Muscle of back (tissue), 11 donors: ENCODE data around the gene PTDSS2. TPM values are rescaled to one million over a fixed set of nuclear protein-coding genes. Genes with fewer than 3 reads are reported as not detected.

Source experiments
- DNase-seq, 3 donors: peaks; one replicate each; pipeline versions ENCODE4 v3.0.0 to v3.0.0-alpha.2; 2013
- polyA plus RNA-seq, 10 donors: library from polyadenylated mRNA; unstranded; fragments of 120-200 nt; gene quantifications; one replicate each; pipeline ENCODE4 v1.2.1, GENCODE V29; 2013; ENCODE audit not compliant: insufficient read length in 10 of 10

Gene PTDSS2
- polyA plus RNA-seq, 10 donors = 23.4 to 31.7 (median 28.1) TPM

DNA sequence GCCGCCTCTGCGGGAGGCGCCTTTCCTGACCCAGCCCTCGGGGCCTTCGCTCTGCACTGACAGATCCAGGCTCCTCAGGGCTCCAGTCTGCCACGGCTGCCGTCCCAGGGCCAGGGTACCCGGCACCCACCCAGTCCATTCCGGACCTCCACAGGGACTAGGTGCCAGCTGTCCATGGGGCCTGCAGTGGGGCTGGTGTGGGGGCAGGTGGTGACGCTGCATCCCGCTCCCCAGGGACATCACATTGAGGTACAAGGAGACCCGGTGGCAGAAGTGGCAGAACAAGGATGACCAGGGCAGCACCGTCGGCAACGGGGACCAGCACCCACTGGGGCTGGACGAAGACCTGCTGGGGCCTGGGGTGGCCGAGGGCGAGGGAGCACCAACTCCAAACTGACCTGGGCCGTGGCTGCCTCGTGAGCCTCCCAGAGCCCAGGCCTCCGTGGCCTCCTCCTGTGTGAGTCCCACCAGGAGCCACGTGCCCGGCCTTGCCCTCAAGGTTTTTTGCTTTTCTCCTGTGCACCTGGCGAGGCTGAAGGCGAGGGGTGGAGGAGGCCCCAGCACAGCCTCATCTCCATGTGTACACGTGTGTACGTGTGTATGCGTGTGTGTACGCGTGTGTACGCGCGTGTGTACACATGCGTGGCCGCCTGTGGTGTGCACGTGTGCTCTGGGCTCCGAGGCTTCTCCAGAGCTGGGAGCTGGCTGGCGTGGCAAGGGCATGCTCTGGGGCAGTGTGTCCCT is 40.3 kb downstream of the PTDSS2 start:
- DNase-seq = no peak

- no peak for DNase-seq
These were observed 40.8 kb downstream of the PTDSS2 start for GRCh38 chr11:490930-491260.

- no peak for DNase-seq
These were observed 41.3 kb downstream of the PTDSS2 start for GRCh38 chr11:491358-491757.

DNA sequence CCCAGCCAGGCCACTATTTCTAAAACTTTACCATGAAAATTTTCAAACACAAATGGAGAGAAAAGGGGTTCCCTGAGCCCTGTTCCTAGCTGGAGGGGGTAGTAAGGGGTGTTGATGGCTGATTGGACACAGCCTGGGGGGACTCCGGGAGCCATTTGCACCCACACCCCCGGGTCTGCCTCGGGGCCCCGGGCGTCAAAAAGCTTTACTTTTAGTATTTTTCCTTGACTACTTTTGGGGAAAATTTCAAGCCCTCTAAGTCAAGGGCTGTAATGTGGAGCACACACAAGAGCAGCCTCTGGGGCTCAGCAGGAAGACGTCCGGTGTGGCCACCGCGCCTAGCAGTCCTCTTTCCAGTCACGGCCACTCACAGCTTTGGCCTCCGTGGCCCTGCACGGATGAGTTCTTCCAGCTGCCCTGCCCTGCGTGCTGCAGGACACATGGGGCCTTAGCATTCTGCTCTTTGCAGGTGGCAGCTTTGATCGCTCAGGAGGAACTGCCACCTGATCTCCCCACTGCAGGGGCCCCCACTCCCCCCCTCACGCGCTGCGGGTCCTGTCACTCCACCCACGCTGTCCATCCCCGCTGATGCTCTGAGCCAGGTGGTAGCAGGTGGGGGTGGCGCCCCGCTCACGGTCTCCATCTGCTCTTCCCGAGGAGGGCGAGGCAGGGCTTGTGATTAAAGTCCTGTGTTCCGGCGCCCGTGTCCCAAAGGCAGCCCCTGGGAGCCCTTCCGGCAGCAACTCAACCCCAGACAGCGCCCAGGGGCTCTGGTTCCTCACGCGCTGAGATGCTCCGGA is 42.5 kb downstream of the PTDSS2 start:
- no peak for DNase-seq

DNA sequence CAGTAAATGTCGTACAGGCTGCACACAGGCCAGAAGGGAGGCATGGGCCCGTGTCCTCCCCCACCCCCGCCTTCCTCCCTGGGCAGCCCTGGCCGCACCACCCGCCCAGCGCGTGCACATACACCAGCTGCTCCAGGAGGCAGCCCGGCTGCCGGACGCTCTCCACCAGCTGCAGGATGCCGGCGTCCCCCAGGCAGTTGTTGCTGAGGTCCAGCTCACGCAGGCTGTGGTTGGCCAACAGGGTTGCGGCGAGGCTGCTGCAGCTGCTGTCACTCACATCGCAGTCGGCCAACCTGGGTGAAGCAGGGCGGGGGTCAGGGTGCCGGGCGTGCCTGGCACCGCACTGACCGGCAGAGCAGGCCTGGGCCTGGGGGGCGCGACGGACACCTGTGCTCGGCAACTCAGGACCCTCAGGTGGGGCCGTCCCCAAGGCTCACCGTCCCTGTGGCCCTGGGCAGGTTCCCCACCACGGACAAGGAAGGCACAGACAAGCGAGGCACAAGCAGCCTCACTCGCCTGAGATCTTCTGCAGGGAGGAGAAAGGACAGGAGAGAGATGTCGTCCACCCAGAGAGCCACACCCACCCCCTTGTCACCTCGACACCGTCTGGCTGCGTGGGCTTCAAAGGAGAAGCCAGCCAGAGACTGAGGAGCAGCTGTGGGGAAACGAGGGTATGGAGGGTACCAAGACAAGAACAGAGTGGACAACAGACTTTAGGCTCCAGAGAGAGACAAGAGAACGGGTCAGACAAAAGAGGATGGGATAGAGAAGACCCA is 44.9 kb downstream of the PTDSS2 start:
- peak; percentile 47 to 57 (median 47) for DNase-seq

DNA sequence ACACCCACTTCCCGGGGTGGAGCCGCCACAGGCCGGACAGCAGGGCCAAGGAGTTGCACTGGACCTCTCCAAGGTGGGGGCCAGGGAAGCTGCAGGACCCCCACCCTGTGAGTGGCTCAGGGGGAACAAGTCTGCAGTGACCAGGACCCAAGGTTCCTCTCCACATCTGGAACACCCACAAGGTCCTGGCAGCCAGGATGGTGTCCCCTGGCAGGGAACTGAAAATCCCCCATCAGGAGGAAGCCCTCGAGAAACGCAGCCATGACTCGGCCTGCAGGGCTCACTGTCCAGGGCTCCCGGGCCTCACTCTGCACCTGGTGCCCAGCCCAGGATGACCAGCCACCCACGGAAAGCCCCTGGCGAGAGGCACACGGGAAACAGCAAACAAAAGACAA is 45.5 kb downstream of the PTDSS2 start:
- no peak for DNase-seq

- no peak for DNase-seq
These were observed 46.9 kb downstream of the PTDSS2 start for GRCh38 chr11:496834-497564.

GRCh38 chr11:497565-498296 is 47.7 kb downstream of the PTDSS2 start:
- DNase-seq = no peak

DNA sequence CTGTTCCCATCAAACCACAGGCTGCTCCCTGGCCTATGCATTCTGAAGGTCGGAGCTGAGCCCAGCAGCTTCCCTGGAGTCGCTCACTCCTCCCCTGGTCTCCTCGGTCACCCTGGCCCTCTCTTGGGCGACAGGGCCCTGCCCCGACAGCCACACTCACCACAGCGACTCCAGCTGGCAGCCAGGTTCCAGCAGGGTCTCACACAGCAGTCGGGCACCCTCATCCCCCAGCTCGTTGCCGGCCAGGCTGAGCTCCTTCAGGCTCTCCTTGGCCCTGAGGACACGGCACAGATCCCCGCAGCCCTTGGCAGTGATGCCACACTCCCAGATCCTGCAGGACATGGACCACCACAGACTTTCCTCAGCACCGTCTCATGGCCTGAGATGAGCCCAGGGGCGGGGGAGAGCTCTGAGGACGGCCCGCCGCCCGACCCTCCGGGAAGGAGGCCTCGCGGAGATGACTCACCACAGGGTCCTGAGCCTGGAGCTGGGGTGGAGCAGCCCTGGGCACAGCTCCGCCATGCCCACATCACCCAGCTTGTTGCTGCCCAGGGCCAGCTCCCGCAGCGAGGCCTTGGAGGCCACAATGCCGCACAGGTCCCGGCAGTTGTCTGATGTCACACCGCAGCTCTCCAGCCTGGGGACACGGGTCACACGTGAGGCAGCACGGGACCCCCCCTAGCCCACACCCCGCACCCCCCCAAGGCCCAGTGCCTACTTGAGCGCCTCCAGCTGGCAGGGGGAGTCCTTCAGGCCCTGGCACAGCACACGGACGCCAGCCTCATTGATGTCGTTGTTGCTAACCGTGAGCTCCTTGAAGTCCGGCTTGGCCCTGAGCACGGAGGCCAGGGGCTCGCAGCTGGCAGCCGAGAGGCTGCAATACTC is 48.5 kb downstream of the PTDSS2 start:
- no peak for DNase-seq

- DNase-seq = peak in 1 of 3 donors; percentile 5
These were observed 49.4 kb downstream of the PTDSS2 start for GRCh38 chr11:499201-500076.

GRCh38 chr11:501001-501682 is 51.1 kb downstream of the PTDSS2 start:
- no peak for DNase-seq

DNA sequence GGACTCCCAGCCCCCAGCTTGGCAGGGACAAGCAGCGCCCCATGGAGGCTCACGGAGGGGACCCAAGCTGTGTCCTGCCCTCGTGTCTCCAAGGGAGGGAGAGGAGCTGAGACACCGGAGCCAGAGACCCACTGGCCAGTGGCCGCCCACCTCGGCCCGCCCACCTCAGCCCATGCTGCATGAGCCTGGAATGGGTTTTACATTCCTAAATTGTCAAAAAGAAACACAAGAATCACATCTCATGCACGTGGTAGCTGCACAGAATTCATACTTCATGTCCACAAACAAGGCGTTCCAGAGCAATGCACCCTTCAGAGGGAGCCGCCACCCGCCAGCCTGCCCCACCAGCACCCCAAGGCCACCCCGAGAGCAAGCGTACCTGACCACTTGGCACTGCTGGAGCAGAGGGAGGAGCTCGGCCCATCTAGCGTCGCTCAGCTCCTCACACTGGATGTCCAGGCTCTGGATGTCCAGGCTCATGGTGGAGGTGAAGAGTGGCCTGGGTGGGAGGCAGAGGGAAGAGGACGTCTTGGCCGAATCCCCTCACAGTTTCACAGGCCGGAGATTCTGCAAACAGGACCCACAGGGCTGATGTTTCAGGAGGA is 51.7 kb downstream of the PTDSS2 start:
- DNase-seq = peak in 1 of 3 donors; percentile 2

DNA sequence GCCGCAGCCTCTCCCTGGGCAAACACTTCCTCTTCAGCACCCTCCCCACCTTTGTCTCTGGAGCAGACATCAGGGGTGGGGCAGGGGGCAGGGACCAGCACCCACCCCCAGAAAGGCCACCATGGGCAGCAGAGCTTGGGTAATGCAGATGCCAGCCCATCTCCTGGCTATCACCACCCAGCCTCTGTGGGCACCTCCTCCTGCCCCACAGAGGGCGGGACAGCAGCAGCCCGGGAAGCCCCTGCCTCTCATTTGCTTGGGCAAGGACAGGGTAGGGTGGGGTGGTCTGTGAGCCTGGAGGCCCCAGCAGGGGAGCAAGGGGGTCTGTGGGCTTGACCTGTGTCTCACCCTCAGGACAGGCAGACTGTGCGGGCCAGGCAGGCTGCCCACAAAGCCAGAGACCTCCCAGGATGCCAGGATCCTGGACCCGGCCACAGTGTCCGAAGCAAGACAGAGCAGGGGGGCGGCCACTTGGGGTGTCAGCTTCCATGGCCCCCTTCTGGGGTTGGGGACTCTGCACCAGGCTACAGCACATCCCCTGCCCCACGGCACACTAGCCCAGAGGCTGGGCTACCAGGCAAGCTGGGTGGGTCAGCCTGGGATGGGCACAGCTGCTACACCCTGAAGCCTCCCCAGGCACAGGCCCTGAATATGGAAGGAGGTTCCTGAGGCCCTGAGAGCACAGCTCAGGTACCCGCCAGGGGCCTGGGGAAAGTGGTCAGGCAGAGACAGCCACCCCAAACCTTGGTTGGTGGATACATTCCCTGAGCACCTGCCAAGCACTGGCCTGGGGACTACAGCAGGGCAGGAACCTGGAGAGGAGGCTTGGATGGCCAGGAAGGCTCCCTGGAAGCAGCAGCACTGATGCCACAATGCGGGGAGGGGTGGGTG is 52.5 kb downstream of the PTDSS2 start:
- DNase-seq = peak in 1 of 3 donors; percentile 12

GRCh38 chr11:503179-503981 is 53.3 kb downstream of the PTDSS2 start:
- peak in 1 of 3 donors; percentile 27 for DNase-seq

DNA sequence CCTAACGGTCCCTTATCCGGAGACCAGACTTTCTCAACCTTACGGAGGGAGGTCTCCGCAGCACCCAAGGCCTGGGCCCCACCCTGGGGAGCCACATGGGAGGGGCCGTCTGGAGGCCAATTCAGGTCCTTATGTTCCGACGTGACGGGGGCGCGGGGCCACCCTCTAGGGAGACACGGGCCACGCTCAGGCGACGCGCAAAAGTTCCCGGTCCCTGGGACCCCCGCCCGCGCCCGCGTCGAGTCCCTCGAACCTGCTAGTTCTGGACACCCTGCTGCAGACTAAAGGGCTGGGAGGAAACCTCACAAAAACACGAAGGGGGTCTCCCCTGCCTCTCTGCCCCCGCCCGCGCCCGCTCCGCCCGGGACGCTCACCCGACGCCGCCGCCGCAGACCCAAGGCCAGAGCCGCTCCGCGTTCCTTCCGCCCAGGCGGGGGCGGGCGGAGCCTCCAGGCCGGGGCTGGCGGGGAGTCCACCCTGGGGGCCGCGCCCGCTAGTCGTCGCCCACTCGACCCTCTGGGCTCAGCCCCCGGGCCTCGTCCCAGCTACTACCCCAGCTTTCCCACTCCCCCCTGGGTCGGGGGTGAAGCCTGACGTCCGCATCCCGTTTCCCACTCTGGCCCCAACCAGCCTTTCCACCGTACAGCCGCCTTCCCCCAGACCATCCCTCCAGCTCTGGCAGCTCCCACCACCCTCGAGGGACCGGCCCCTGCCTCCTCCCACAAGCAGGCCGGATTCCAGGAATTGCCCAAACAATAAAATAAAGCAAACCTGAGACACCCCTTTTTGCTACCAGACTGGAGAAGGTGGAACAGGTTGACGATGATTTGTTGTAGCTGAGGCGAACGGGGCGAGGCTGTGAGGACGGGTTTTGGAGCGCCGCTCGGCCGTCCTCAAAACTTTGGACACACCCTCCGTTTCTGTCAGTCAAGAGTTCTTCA is 54.2 kb downstream of the PTDSS2 start:
- peak in 2 of 3 donors; percentile 72 to 87 for DNase-seq
